Neuronal stem cell (in vitro differentiated cells): ENCODE data around the gene PNMT.

Experiments
- DNase-seq: peaks from one replicate; pipeline ENCODE4 v3.0.0-alpha.2; 2013; ENCODE audit warnings: low spot score
- H2AFZ ChIP-seq: one replicate; pipeline ENCODE4 v1.6.1; 2013; ENCODE audit warnings: mild to moderate bottlenecking, low read length, inconsistent platforms
- H2AK5ac ChIP-seq: 2 replicates; pipeline ENCODE4 v1.6.1; 2013; ENCODE audit warnings: low read depth, mild to moderate bottlenecking, inconsistent platforms, low read length, moderate library complexity, mixed read lengths
- H2BK120ac ChIP-seq: 2 replicates; pipeline ENCODE4 v1.6.1; 2013; ENCODE audit warnings: low read depth, mild to moderate bottlenecking, inconsistent platforms, low read length, moderate library complexity, mixed read lengths
- H2BK12ac ChIP-seq: one replicate; pipeline ENCODE4 v1.6.1; 2013; ENCODE audit warnings: low read length, inconsistent platforms
- H2BK15ac ChIP-seq: 2 replicates; pipeline ENCODE4 v1.6.1; 2013; ENCODE audit warnings: mild to moderate bottlenecking, low read length, inconsistent platforms, mixed read lengths
- H2BK5ac ChIP-seq: one replicate; pipeline ENCODE4 v1.6.1; 2013; ENCODE audit warnings: inconsistent platforms, mild to moderate bottlenecking, low read length, moderate library complexity
- H3K14ac ChIP-seq: one replicate; pipeline ENCODE4 v1.6.1; 2013; ENCODE audit warnings: low read length, inconsistent platforms
- H3K18ac ChIP-seq: 2 replicates; pipeline ENCODE4 v1.6.1; 2013; ENCODE audit warnings: low read length, inconsistent platforms
- H3K23ac ChIP-seq: 2 replicates; pipeline ENCODE4 v1.6.1; 2013; ENCODE audit warnings: low read depth, mild to moderate bottlenecking, mixed read lengths, low read length, inconsistent platforms; ENCODE audit not compliant: poor library complexity
- H3K27ac ChIP-seq: replicated peaks from 3 replicates; pipeline ENCODE4 v1.5.1; 2013; ENCODE audit warnings: low read length, inconsistent platforms
- H3K27me3 ChIP-seq, 3 experiments: 2 replicates each; pipeline ENCODE4 v1.6.1; 2013; ENCODE audit warnings: low read length in 3 of 3, mild to moderate bottlenecking in 2 of 3, inconsistent platforms in 1 of 3, low read depth in 1 of 3, mixed read lengths in 1 of 3, moderate library complexity in 1 of 3; ENCODE audit not compliant: control insufficient read depth in 3 of 3, insufficient read depth in 3 of 3
- H3K36me3 ChIP-seq, 2 donors: replicated peaks in 1 of 2; 2 replicates each; pipeline ENCODE4 v1.6.1; 2013; ENCODE audit warnings: low read length in 2 of 2; ENCODE audit not compliant: control insufficient read depth in 2 of 2, insufficient read depth in 2 of 2
- H3K4ac ChIP-seq: 2 replicates; pipeline ENCODE4 v1.6.1; 2013; ENCODE audit warnings: inconsistent platforms, mild to moderate bottlenecking, low read length, moderate library complexity
- H3K4me1 ChIP-seq, 2 donors: 1 replicate in 1 of 2; 2 replicates in 1 of 2; pipeline ENCODE4 v1.6.1; 2013; ENCODE audit warnings: low read length in 2 of 2, low read depth in 1 of 2; ENCODE audit not compliant: control insufficient read depth in 2 of 2, insufficient read depth in 1 of 2
- H3K4me2 ChIP-seq: one replicate; pipeline ENCODE4 v1.6.1; 2013; ENCODE audit warnings: mild to moderate bottlenecking, low read length, inconsistent platforms; ENCODE audit not compliant: insufficient read depth, poor library complexity, severe bottlenecking
- H3K4me3 ChIP-seq, 2 donors: 2 replicates each; pipeline ENCODE4 v1.5.1; 2013; ENCODE audit warnings: low read length in 2 of 2, mild to moderate bottlenecking in 2 of 2, inconsistent platforms in 1 of 2, moderate library complexity in 1 of 2
- H3K79me1 ChIP-seq: one replicate; pipeline ENCODE4 v1.6.1; 2013; ENCODE audit warnings: low read depth, mild to moderate bottlenecking, inconsistent platforms, low read length, moderate library complexity
- H3K9ac ChIP-seq: one replicate; pipeline ENCODE4 v1.6.1; 2013; ENCODE audit warnings: mild to moderate bottlenecking, low read depth, low read length, inconsistent platforms; ENCODE audit not compliant: poor library complexity
- H3K9me3 ChIP-seq, 2 donors: replicated peaks in 1 of 2; 2 replicates each; pipeline versions ENCODE3 to v1.6.1; 2013; ENCODE audit warnings: low read length in 2 of 2, mild to moderate bottlenecking in 2 of 2, inconsistent platforms in 1 of 2, low read depth in 1 of 2, mixed read lengths in 1 of 2, moderate library complexity in 1 of 2; ENCODE audit not compliant: control insufficient read depth in 2 of 2, insufficient read depth in 1 of 2
- H4K8ac ChIP-seq: one replicate; pipeline ENCODE4 v1.6.1; 2013; ENCODE audit warnings: low read depth, mild to moderate bottlenecking, inconsistent platforms, low read length, moderate library complexity
- H4K91ac ChIP-seq: one replicate; pipeline ENCODE4 v1.6.1; 2013; ENCODE audit warnings: low read length, low read depth, mild to moderate bottlenecking, inconsistent platforms; ENCODE audit not compliant: poor library complexity
- WGBS, 2 donors: extraction: QIAGEN DNeasy Blood & Tissue Kit; methylation state at CpG; one replicate each; pipeline ENCODE4 v1.1.7; 2013; ENCODE audit warnings: missing lambda C conversion rate in 2 of 2, mixed read lengths in 1 of 2; ENCODE audit not compliant: insufficient read length in 2 of 2, insufficient replicate concordance in 1 of 2; ENCODE audit errors: extremely low coverage in 2 of 2; 5-methylcytosine and 5-hydroxymethylcytosine counted together

The PNMT gene

GRCh38 chr17:39699818-39700147 lies 31.5 kb downstream of the PNMT start, which contains the start of gene ERBB2:
Gene ERBB2 (plus strand): TSS chr17:39700064. CDS start chr17:39700239, 175 bp downstream.
- Histone ChIP-seq H2BK120ac (peak within 1 kb of the TSS; percentile 61), H4K8ac (no peak within 1 kb of the TSS), H3K4ac (peak within 1 kb of the TSS; percentile 44), H3K36me3 (peaks cover 2 to 23% of the 10 kb centered on the region in 2 donors), H3K4me2 (peak within 1 kb of the TSS; percentile 83), H2AK5ac (peak within 1 kb of the TSS; percentile 94), H3K27ac (peak within 1 kb of the TSS; percentile 68), H3K9ac (peak within 1 kb of the TSS; percentile 89), H2BK12ac (no peak within 1 kb of the TSS), H4K91ac (no peak within 1 kb of the TSS), H3K18ac (peak within 1 kb of the TSS; percentile 99), H3K9me3 (no peaks in the 10 kb centered on the region), H3K27me3 (no peaks in the 10 kb centered on the region), H3K79me1 (peaks cover 11% of the 10 kb centered on the region), H3K4me1 (peaks cover 29 to 42% of the 10 kb centered on the region in 2 donors), H2BK15ac (peak within 1 kb of the TSS; percentile 75), H2BK5ac (peak within 1 kb of the TSS; percentile 99), H3K4me3 (peak within 1 kb of the TSS; percentile 80 to 97), H3K23ac (no peak within 1 kb of the TSS), H2AFZ (peak within 1 kb of the TSS; percentile 90), H3K14ac (peak within 1 kb of the TSS; percentile 84)
- WGBS, 2 donors, result no CpG with 5 or more reads among the region's 20 CpGs
- no peak for DNase-seq

- Histone ChIP-seq H2BK15ac (peak overlapping the region; percentile 75), H3K79me1 (peaks cover 14% of the 10 kb centered on the region), H3K4ac (peak overlapping the region; percentile 44), H3K9ac (peak overlapping the region; percentile 89), H3K4me2 (peak overlapping the region; percentile 83), H3K14ac (peak overlapping the region; percentile 84), H3K4me3 (peak overlapping the region; percentile 80 to 97), H2BK5ac (peak overlapping the region; percentile 99), H3K36me3 (peaks cover 3 to 21% of the 10 kb centered on the region in 2 donors), H3K27ac (peak overlapping the region; percentile 68), H2AK5ac (peak overlapping the region; percentile 94), H2BK12ac (no peak overlapping the region), H3K18ac (peak overlapping the region; percentile 99), H3K4me1 (peaks cover 23 to 42% of the 10 kb centered on the region in 2 donors), H3K9me3 (no peaks in the 10 kb centered on the region), H2BK120ac (peak overlapping the region; percentile 61), H4K8ac (no peak overlapping the region), H2AFZ (peak overlapping the region; percentile 90), H3K27me3 (no peaks in the 10 kb centered on the region), H4K91ac (no peak overlapping the region), H3K23ac (no peak overlapping the region)
- DNase-seq, result no peak
- WGBS, 2 donors, result no CpG with 5 or more reads among the region's 57 CpGs
Observed at GRCh38 chr17:39700148-39700987, 32.1 kb downstream of the PNMT start.

- Histone ChIP-seq H3K36me3 (peaks cover 3 to 21% of the 10 kb centered on the region in 2 donors), H3K27me3 (no peaks in the 10 kb centered on the region), H3K4me1 (peaks cover 16 to 39% of the 10 kb centered on the region in 2 donors), H2BK120ac (no peak overlapping the region), H3K9ac (peak overlapping the region; percentile 89), H3K4ac (no peak overlapping the region), H2BK15ac (no peak overlapping the region), H4K91ac (no peak overlapping the region), H4K8ac (no peak overlapping the region), H3K9me3 (no peaks in the 10 kb centered on the region), H2AFZ (peak overlapping the region; percentile 90), H3K4me3 (peak overlapping the region; percentile 80 to 97), H3K18ac (peak overlapping the region; percentile 78), H3K4me2 (peak overlapping the region; percentile 83), H2AK5ac (peak overlapping the region; percentile 42), H2BK5ac (no peak overlapping the region), H3K79me1 (peaks cover 17% of the 10 kb centered on the region), H3K14ac (no peak overlapping the region), H3K23ac (no peak overlapping the region), H2BK12ac (no peak overlapping the region), H3K27ac (peak overlapping the region; percentile 23)
- no CpG with 5 or more reads among the region's 10 CpGs for WGBS, 2 donors
- DNase-seq, result no peak
Observed at GRCh38 chr17:39701012-39701783, 32.9 kb downstream of the PNMT start.
